Calu3 (cell line): ENCODE results near the gene EIF2AK3. TPM values are rescaled to one million over a fixed set of nuclear protein-coding genes. Genes with fewer than 3 reads are reported as not detected.

Source experiments
- Bru-seq: library from RNA; stranded (reverse); fragments of 400-500 nt; gene quantifications from one replicate; lab custom pipeline; 2021; lab: Mats Ljungman, UMichigan
- BruChase-seq, 2 experiments: library from RNA; stranded (reverse); fragments of 400-500 nt; gene quantifications; one replicate each; lab custom pipeline; 2021; lab: Mats Ljungman, UMichigan
- BruUV-seq: library from RNA; stranded (reverse); fragments of 400-500 nt; replicated peaks from 2 replicates; lab custom pipeline; 2021; lab: Mats Ljungman, UMichigan
- CTCF ChIA-PET: fragments of 300-600 bp; sonication (Branson Sonifier 250); formaldehyde crosslinking; loops from one replicate; lab custom pipeline; 2022; ENCODE audit warnings: antibody characterized with exemption; lab: Charles Lee
- DNase-seq: peaks from one replicate; pipeline ENCODE4 v3.0.0; 2022
- H3K27ac Mint-ChIP-seq: one replicate; pipeline ENCODE4 v1.8.0; 2022; ENCODE audit warnings: mixed read lengths; ENCODE audit not compliant: unreplicated experiment
- H3K27me3 Mint-ChIP-seq: one replicate; pipeline ENCODE4 v1.8.0; 2022; ENCODE audit warnings: mixed read lengths; ENCODE audit not compliant: unreplicated experiment
- H3K36me3 Mint-ChIP-seq: one replicate; pipeline ENCODE4 v1.8.0; 2022; ENCODE audit warnings: mild to moderate bottlenecking, moderate library complexity, mixed read lengths; ENCODE audit not compliant: insufficient read depth, unreplicated experiment
- H3K4me1 Mint-ChIP-seq: one replicate; pipeline ENCODE4 v1.8.0; 2022; ENCODE audit warnings: mild to moderate bottlenecking, low read depth, mixed read lengths; ENCODE audit not compliant: unreplicated experiment
- H3K4me3 Mint-ChIP-seq: one replicate; pipeline ENCODE4 v1.8.0; 2022; ENCODE audit warnings: mild to moderate bottlenecking, low read depth, moderate library complexity, mixed read lengths; ENCODE audit not compliant: unreplicated experiment
- H3K9me3 Mint-ChIP-seq: one replicate; pipeline ENCODE4 v1.8.0; 2022; ENCODE audit warnings: low read depth, mixed read lengths; ENCODE audit not compliant: unreplicated experiment
- CTCF ChIP-seq: fragments of 200-600 bp; IDR thresholded peaks from one replicate; pipeline ENCODE4 v1.8.0; 2022; ENCODE audit warnings: antibody characterized with exemption; ENCODE audit not compliant: unreplicated experiment
- intact Hi-C: fragments of 100-400 bp; cut with micrococcal nuclease; formaldehyde crosslinking; loops from one replicate; pipeline ENCODE4 v1.10.0; 2022; ENCODE audit not compliant: unreplicated experiment
- long read RNA-seq: library from polyadenylated mRNA; stranded (forward); transcript quantifications from one replicate; pipeline ENCODE4 v2.0.0, GENCODE V29; 2022
- total RNA-seq: library from RNA; stranded (reverse); gene quantifications from 2 replicates; pipeline ENCODE4 v1.2.3, GENCODE V29; 2022

EIF2AK3 gene
- 16.1 and 17.4 TPM in 2 replicates for total RNA-seq
- Bru-seq, nascent RNA = percentile 73 among the genes with signal in this experiment
- percentile 60 among the genes with signal in this experiment for BruChase-seq, experiment 1, labeled RNA remaining after a 6-hour chase
- percentile 64 among the genes with signal in this experiment for BruChase-seq, experiment 2, labeled RNA remaining after a 2-hour chase
- long read RNA-seq, full-length matches to known transcripts = 8 of 12 reads
- long read RNA-seq, partial matches to known transcripts = 3 of 12 reads
- long read RNA-seq, other reads (novel, unspliced or antisense) = 1 of 12 reads

- H3K27me3 Mint-ChIP-seq = no peaks in the 10 kb centered on the region
- H3K4me3 Mint-ChIP-seq = no peak within 1 kb of the TSS
- DNase-seq = peak; percentile 96
- peaks cover 12% of the 10 kb centered on the region for H3K4me1 Mint-ChIP-seq
- no peaks in the 10 kb centered on the region for H3K9me3 Mint-ChIP-seq
- peak within 1 kb of the TSS; percentile 40 for H3K27ac Mint-ChIP-seq
- H3K36me3 Mint-ChIP-seq = peaks cover 7% of the 10 kb centered on the region
- intact Hi-C loops = loop anchor here (2.0 kb wide), 1 partner anchor 42 kb away; no protein-coding TSS in a partner anchor
- CTCF ChIA-PET = interaction anchor here (0.6 to 1.9 kb wide), 3 partner anchors 43 to 145 kb away, joined by 4 to 6 read pairs (median 4); no protein-coding TSS in a partner anchor
- peak; percentile 32 for TF ChIP-seq CTCF
- BruUV-seq = no TSS peak
Observed at GRCh38 chr2:88627055-88627855, at the start of gene EIF2AK3. TSS of gene EIF2AK3 (minus strand) at chr2:88627464. CDS start at chr2:88627274, 190 bp downstream.

GRCh38 chr2:88673363-88673762, 46.1 kb upstream of the EIF2AK3 start:
- no TSS peak for BruUV-seq
- Mint-ChIP-seq H3K36me3 (no peaks in the 10 kb centered on the region), H3K4me1 (no peaks in the 10 kb centered on the region), H3K4me3 (no peak overlapping the region), H3K9me3 (no peaks in the 10 kb centered on the region), H3K27ac (no peak overlapping the region), H3K27me3 (peaks cover 22% of the 10 kb centered on the region)
- TF ChIP-seq CTCF = no peak
- intact Hi-C loops = no loop called here
- CTCF ChIA-PET = no interaction called here
- DNase-seq = no peak

- Mint-ChIP-seq H3K36me3 (no peaks in the 10 kb centered on the region), H3K4me3 (no peak overlapping the region), H3K27ac (no peak overlapping the region), H3K27me3 (peaks cover 29% of the 10 kb centered on the region), H3K4me1 (peaks cover 7% of the 10 kb centered on the region), H3K9me3 (no peaks in the 10 kb centered on the region)
- intact Hi-C loops = no loop called here
- no TSS peak for BruUV-seq
- TF ChIP-seq CTCF = peak; percentile 78
- CTCF ChIA-PET = interaction anchor here (1.0 to 1.2 kb wide), 3 partner anchors 44 to 81 kb away, joined by 3 to 6 read pairs (median 4); partner anchors contain the start of gene EIF2AK3
- peak; percentile 5 for DNase-seq
Observed at GRCh38 chr2:88671786-88672427, 44.6 kb upstream of the EIF2AK3 start.
